HepG2 (cell line): ENCODE measurements around the gene PRCD. TPM values are rescaled to one million over a fixed set of nuclear protein-coding genes. Genes with fewer than 3 reads are reported as not detected.

Source experiments
- ARID3A ChIP-seq: IDR thresholded peaks from 2 replicates; pipeline ENCODE4 v1.6.1; 2012; ENCODE audit warnings: low read depth, low read length, improper control_type of control experiment
- DRAP1 ChIP-seq: IDR thresholded peaks from 2 replicates; pipeline ENCODE4 v1.6.1; 2016; ENCODE audit warnings: missing genetic modification reagents, missing compliant biosample characterization
- GATAD1 ChIP-seq: IDR thresholded peaks from 2 replicates; pipeline ENCODE4 v1.6.1; 2016; ENCODE audit warnings: missing genetic modification reagents, missing compliant biosample characterization
- GMEB2 ChIP-seq: IDR thresholded peaks from 2 replicates; pipeline ENCODE4 v1.6.1; 2016; ENCODE audit warnings: missing biosample characterization, missing genetic modification reagents, low read depth
- HIC2 ChIP-seq: sonication (generic); formaldehyde crosslinking; IDR thresholded peaks from 2 replicates; pipeline ENCODE4 v1.9.0; 2022; ENCODE audit warnings: low read depth, missing genetic modification reagents
- HMGA1 ChIP-seq: sonication (generic); formaldehyde crosslinking; conservative IDR thresholded peaks from 2 replicates; pipeline ENCODE4 v1.4.0; 2020; ENCODE audit warnings: missing genetic modification reagents
- MYNN ChIP-seq: sonication (generic); formaldehyde crosslinking; IDR thresholded peaks from 2 replicates; pipeline ENCODE4 v1.4.0; 2020; ENCODE audit warnings: mild to moderate bottlenecking, low read depth, missing genetic modification reagents
- PCBP1 ChIP-seq: fragments of 200-400 bp; formaldehyde crosslinking; IDR thresholded peaks from 2 replicates; pipeline ENCODE4 v1.6.1; 2017; ENCODE audit warnings: mild to moderate bottlenecking, low read depth, low read length, borderline replicate concordance
- SIN3A ChIP-seq: IDR thresholded peaks from 2 replicates; pipeline ENCODE4 v1.6.1; 2011; ENCODE audit warnings: low read depth, mild to moderate bottlenecking, control low read depth, low read length, borderline replicate concordance
- SIX1 ChIP-seq: sonication (generic); formaldehyde crosslinking; IDR thresholded peaks from 2 replicates; pipeline ENCODE4 v1.4.0; 2020; ENCODE audit warnings: missing genetic modification reagents, borderline replicate concordance
- SRSF9 ChIP-seq: fragments of 200-400 bp; formaldehyde crosslinking; IDR thresholded peaks from 2 replicates; pipeline ENCODE4 v1.6.1; 2018; ENCODE audit warnings: borderline replicate concordance, mild to moderate bottlenecking, low read depth, low read length; ENCODE audit not compliant: insufficient read depth, poor library complexity, severe bottlenecking
- TFDP1 ChIP-seq: IDR thresholded peaks from 2 replicates; pipeline ENCODE4 v1.6.1; 2016; ENCODE audit warnings: missing compliant biosample characterization, missing genetic modification reagents, borderline replicate concordance
- TRIM24 ChIP-seq: sonication (generic); formaldehyde crosslinking; IDR thresholded peaks from 2 replicates; pipeline ENCODE4 v1.8.0; 2022; ENCODE audit warnings: mild to moderate bottlenecking, missing genetic modification reagents
- ZBTB46 ChIP-seq: sonication (generic); formaldehyde crosslinking; IDR thresholded peaks from 2 replicates; pipeline ENCODE4 v1.4.0; 2020; ENCODE audit warnings: mild to moderate bottlenecking, missing genetic modification reagents, borderline replicate concordance
- ZNF296 ChIP-seq: sonication (generic); formaldehyde crosslinking; conservative IDR thresholded peaks from 2 replicates; pipeline ENCODE4 v1.5.0; 2020; ENCODE audit warnings: mild to moderate bottlenecking, missing genetic modification reagents
- ZNF354B ChIP-seq: sonication (generic); formaldehyde crosslinking; IDR thresholded peaks from 2 replicates; pipeline ENCODE4 v1.8.0; 2022; ENCODE audit warnings: mild to moderate bottlenecking, missing genetic modification reagents
- ZNF414 ChIP-seq: sonication (generic); formaldehyde crosslinking; IDR thresholded peaks from 2 replicates; pipeline ENCODE4 v1.5.0; 2020; ENCODE audit warnings: missing genetic modification reagents
- ZNF546 ChIP-seq: sonication (generic); formaldehyde crosslinking; conservative IDR thresholded peaks from 2 replicates; pipeline ENCODE4 v1.8.1; 2023; ENCODE audit warnings: mild to moderate bottlenecking, missing genetic modification reagents
- ZNF576 ChIP-seq: sonication (generic); formaldehyde crosslinking; IDR thresholded peaks from 2 replicates; pipeline ENCODE4 v1.4.0; 2020; ENCODE audit warnings: mild to moderate bottlenecking, missing genetic modification reagents
- ZNF724P ChIP-seq: sonication (generic); formaldehyde crosslinking; IDR thresholded peaks from 2 replicates; pipeline ENCODE4 v1.8.0; 2022; ENCODE audit warnings: missing genetic modification reagents, borderline replicate concordance
- polyA plus RNA-seq, 8 experiments: library from polyadenylated mRNA; depleted of rRNA in 3 of 8; stranded (reverse) in 7 of 8; unstranded in 1 of 8; fragments of >200 nt; fragmentation: Illumina TruSeq in 4 of 8; extraction: Trizol in 4 of 8; gene quantifications; 2 replicates each; pipeline versions ENCODE4 v1.2.1 to v1.2.3, GENCODE V29; 2011 to 2016; ENCODE audit warnings: low read depth in 4 of 8, missing spikeins in 1 of 8, mixed read lengths in 1 of 8; ENCODE audit not compliant: insufficient read depth in 1 of 8
- total RNA-seq, 5 experiments: library from RNA; depleted of rRNA; stranded (reverse); fragments of >200 nt; fragmentation: Illumina TruSeq; extraction: Trizol; gene quantifications; 2 replicates each; pipeline ENCODE4 v1.2.3, GENCODE V29; 2016; ENCODE audit warnings: low read depth in 1 of 5

PRCD gene
- total and polyA plus RNA-seq, 2 of the 13 experiments (the other 11 are each of a cell fraction or from before 2014, with no cell fraction given): 0.51 TPM; not detected in 1

- TF ChIP-seq PCBP1: no peak
- no peak for TF ChIP-seq SIX1 (CRISPR knock-in tag)
- no peak for TF ChIP-seq ARID3A
- no peak for TF ChIP-seq TRIM24 (CRISPR knock-in tag)
- TF ChIP-seq ZNF546 (CRISPR knock-in tag): no peak
- peak; percentile 11; the same call in 1 of the 2 replicates for TF ChIP-seq SIN3A
- no peak for TF ChIP-seq TFDP1 (CRISPR knock-in tag)
- 0 out of 2 replicates have a peak, but pooled peaks have one; percentile 38 for TF ChIP-seq ZNF296 (CRISPR knock-in tag)
- no peak for TF ChIP-seq ZNF576 (CRISPR knock-in tag)
- no peak for TF ChIP-seq SRSF9
- TF ChIP-seq HIC2 (CRISPR knock-in tag): peak; percentile 93
- TF ChIP-seq GMEB2 (CRISPR knock-in tag): no peak
- TF ChIP-seq MYNN: no peak
- TF ChIP-seq HMGA1 (CRISPR knock-in tag): no peak
- TF ChIP-seq ZBTB46 (CRISPR knock-in tag): no peak
- TF ChIP-seq GATAD1: no peak
- TF ChIP-seq ZNF414: no peak
- TF ChIP-seq ZNF724P: no peak
- TF ChIP-seq DRAP1 (CRISPR knock-in tag): no peak
- no peak for TF ChIP-seq ZNF354B
Measured at GRCh38 chr17:76492989-76493501, 46.8 kb upstream of the PRCD start (continued).
